OCI-LY3 (cell line): ENCODE data around the gene VWA7.

Experiments
- H2AFZ ChIP-seq: fragments of 200-600, 300-600 bp; shearing (Covaris generic); 2 replicates; pipeline ENCODE4 v1.6.0; 2014; ENCODE audit warnings: antibody characterized with exemption, low read depth, low read length
- H3K27ac ChIP-seq: fragments of 200-600, 300-600 bp; sonication (generic); 2 replicates; pipeline ENCODE4 v1.5.1; 2014; ENCODE audit warnings: mild to moderate bottlenecking, low read length, moderate library complexity, mixed read lengths
- H3K27me3 ChIP-seq: fragments of 200-600, 300-600 bp; sonication (generic); 2 replicates; pipeline ENCODE4 v1.6.1; 2014; ENCODE audit warnings: low read depth, low read length, mixed read lengths
- H3K36me3 ChIP-seq: fragments of 200-600, 300-600 bp; sonication (generic); replicated peaks from 2 replicates; pipeline ENCODE3; 2014; ENCODE audit warnings: low read depth, low read length, mixed read lengths
- H3K4me1 ChIP-seq: fragments of 300-600, 200-600 bp; sonication (generic); 2 replicates; pipeline ENCODE4 v1.6.1; 2014; ENCODE audit warnings: low read length, mixed read lengths
- H3K4me2 ChIP-seq: fragments of 200-600, 300-600 bp; sonication (generic); 2 replicates; pipeline ENCODE4 v1.6.1; 2014; ENCODE audit warnings: low read length, mixed read lengths
- H3K4me3 ChIP-seq: fragments of 300-600, 200-600 bp; sonication (generic); 2 replicates; pipeline ENCODE4 v1.5.1; 2014; ENCODE audit warnings: antibody characterized with exemption, mild to moderate bottlenecking, low read length, moderate library complexity
- H3K79me2 ChIP-seq: fragments of 300-600, 200-600 bp; shearing (Covaris generic); 2 replicates; pipeline ENCODE4 v1.6.1; 2014; ENCODE audit warnings: mild to moderate bottlenecking, low read length, mixed read lengths
- H3K9ac ChIP-seq: fragments of 300-600, 200-600 bp; shearing (Covaris generic); 2 replicates; pipeline ENCODE4 v1.6.0; 2014; ENCODE audit warnings: mild to moderate bottlenecking, low read length, moderate library complexity
- H3K9me3 ChIP-seq: fragments of 200-600, 300-600 bp; shearing (Covaris generic); 2 replicates; pipeline ENCODE4 v1.6.1; 2014; ENCODE audit warnings: low read length, mixed read lengths; ENCODE audit not compliant: insufficient read depth
- H4K20me1 ChIP-seq: fragments of 200-600, 300-600 bp; sonication (generic); 2 replicates; pipeline ENCODE4 v1.6.1; 2016; ENCODE audit warnings: low read length, mixed read lengths; ENCODE audit not compliant: insufficient read depth
- EZH2phosphoT487 ChIP-seq: fragments of 200-600 bp; shearing (Covaris generic); IDR thresholded peaks from 2 replicates; pipeline ENCODE4 v1.6.1; 2018; ENCODE audit warnings: antibody characterized with exemption, mixed run types, low read depth
- TF ChIP-seq, protein P1 (sequence below): fragments of 200-600, 300-600 bp; sonication (generic); IDR thresholded peaks from 2 replicates; pipeline ENCODE4 v1.5.1; 2014; ENCODE audit warnings: antibody characterized with exemption, low read length, low read depth

VWA7 gene

DNA sequence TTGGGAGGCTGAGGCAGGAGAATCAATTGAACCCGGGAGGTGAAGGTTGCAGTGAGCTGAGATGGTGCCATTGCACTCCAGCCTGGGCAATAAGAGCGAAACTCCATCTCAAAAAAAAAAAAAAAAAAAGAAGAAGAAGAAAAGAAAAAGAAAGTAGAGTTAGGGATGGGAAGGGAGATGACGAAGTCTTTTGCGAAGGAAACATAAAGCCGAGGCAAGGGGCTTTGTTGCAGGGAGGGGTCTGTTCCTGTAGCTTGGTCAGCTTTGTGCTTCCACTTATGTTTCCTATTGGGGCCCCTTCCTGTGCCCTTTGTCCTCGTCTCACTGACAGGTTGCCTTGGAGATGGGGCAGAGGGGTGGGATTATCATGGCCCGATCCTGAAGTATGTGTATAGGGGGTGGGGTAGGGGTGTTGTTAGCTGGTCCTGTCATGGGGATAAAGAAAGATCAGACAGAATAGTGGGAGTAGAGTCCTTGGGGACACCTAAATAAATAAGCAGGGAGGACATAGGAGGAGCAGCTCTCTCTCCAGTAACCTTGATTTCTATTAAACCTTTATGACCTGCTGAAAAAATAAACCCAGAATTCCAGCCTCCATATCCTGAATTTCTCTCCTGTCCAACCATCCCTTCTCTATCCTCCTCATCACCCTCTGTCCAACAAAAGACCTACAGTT lies 39.7 kb downstream of the VWA7 start:
- Histone ChIP-seq H3K4me1 (peaks cover 37% of the 10 kb centered on the region), H3K9ac (peak overlapping the region; percentile 90), H3K27ac (peak overlapping the region; percentile 98), H2AFZ (no peak overlapping the region), H3K79me2 (peaks cover 52% of the 10 kb centered on the region), H3K36me3 (peaks cover 24% of the 10 kb centered on the region), H3K27me3 (no peaks in the 10 kb centered on the region), H4K20me1 (peaks cover 8% of the 10 kb centered on the region), H3K9me3 (no peaks in the 10 kb centered on the region), H3K4me3 (peak overlapping the region; percentile 78), H3K4me2 (peak overlapping the region; percentile 98)
- TF ChIP-seq, protein P1, sequence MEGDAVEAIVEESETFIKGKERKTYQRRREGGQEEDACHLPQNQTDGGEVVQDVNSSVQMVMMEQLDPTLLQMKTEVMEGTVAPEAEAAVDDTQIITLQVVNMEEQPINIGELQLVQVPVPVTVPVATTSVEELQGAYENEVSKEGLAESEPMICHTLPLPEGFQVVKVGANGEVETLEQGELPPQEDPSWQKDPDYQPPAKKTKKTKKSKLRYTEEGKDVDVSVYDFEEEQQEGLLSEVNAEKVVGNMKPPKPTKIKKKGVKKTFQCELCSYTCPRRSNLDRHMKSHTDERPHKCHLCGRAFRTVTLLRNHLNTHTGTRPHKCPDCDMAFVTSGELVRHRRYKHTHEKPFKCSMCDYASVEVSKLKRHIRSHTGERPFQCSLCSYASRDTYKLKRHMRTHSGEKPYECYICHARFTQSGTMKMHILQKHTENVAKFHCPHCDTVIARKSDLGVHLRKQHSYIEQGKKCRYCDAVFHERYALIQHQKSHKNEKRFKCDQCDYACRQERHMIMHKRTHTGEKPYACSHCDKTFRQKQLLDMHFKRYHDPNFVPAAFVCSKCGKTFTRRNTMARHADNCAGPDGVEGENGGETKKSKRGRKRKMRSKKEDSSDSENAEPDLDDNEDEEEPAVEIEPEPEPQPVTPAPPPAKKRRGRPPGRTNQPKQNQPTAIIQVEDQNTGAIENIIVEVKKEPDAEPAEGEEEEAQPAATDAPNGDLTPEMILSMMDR: no peak
- TF ChIP-seq EZH2phosphoT487: no peak

DNA sequence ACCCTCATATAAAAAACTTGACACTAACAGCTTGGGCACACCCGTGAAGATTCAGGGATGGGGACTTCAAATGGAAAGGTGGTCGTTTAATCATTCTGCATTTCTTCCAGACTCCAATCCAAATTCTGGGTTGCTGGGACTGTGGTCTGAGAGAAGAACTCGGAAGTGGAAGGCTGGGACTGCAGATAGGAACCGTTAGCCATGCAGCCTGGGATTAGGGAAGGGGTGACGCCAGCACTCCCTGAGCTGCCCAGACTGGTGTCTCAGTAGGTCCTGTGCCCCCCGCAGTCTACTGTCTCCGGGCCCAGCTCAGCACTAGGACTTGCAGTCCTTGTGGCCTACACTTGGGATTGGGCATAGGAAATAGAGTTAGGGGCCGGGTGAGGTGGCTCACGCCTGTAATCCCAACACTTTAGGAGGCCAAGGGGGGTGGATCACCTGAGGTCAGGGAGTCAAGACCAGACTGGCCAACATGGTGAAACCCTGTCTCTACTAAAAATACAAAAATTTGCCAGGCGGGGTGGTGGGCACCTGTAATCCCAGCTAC lies 40.3 kb downstream of the VWA7 start:
- H2AFZ ChIP-seq: no peak overlapping the region

DNA sequence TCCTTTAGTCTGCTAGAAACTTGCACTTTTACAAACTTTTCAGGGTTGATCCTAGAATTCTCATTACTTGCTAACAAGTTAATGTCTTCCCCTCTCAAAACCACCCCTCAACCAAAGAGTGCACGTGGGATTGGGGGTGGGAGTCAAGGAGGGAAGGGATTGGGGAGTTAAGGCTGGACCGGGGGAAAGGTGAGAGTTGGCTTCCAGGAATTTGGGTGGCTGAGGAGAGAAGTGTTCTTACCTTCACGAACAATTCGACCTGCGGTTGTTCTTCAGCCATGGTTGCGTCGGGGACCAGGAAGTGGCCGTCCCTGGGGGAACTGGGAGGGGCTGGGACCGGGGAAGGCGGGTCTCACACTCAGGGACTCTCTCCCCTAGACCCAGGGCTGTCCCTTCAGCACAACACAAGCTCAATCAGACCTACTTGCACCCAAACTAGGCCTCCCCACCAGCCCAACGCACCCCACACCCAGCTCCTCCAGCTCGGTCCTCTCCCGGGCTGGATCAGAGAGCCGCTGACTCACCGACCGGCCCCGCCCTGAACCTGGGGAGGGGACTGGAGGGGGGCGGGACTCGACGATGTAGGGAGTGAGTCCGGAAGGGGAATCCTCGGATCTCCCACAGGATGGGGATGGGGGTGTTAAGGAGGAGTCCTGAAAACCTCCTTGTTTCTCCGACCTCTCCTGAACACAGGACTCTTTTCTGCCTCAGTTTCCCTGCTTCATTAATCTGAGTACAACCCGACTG lies 40.9 kb downstream of the VWA7 start, which contains the start of gene CLIC1:
Gene CLIC1, minus strand, starts transcription at position 510 of the 747 bp plus-strand sequence. Its CDS starts 230 bp downstream, at position 280.
- peaks cover 23% of the 10 kb centered on the region for H3K36me3 ChIP-seq
- peak within 1 kb of the TSS; percentile 98 for H3K4me2 ChIP-seq
- H4K20me1 ChIP-seq: peaks cover 8% of the 10 kb centered on the region
- H3K9ac ChIP-seq: peak within 1 kb of the TSS; percentile 99
- H3K9me3 ChIP-seq: no peaks in the 10 kb centered on the region
- peak within 1 kb of the TSS; percentile 98 for H3K27ac ChIP-seq
- TF ChIP-seq EZH2phosphoT487: no peak
- TF ChIP-seq, protein P1: no peak
- 0 out of 2 replicates have a peak within 1 kb of the TSS, but pooled peaks have one; percentile 66 for H2AFZ ChIP-seq
- H3K4me1 ChIP-seq: peaks cover 37% of the 10 kb centered on the region
- peaks cover 50% of the 10 kb centered on the region for H3K79me2 ChIP-seq
- peak within 1 kb of the TSS; percentile 95 for H3K4me3 ChIP-seq
- H3K27me3 ChIP-seq: no peaks in the 10 kb centered on the region

More for the DNA sequence above, 40.3 kb downstream of the VWA7 start:
- Histone ChIP-seq H4K20me1 (peaks cover 8% of the 10 kb centered on the region), H3K4me3 (peak overlapping the region; percentile 95), H3K4me1 (peaks cover 37% of the 10 kb centered on the region), H3K36me3 (peaks cover 23% of the 10 kb centered on the region), H3K27me3 (no peaks in the 10 kb centered on the region), H3K9ac (peak overlapping the region; percentile 99), H3K4me2 (peak overlapping the region; percentile 98), H3K9me3 (no peaks in the 10 kb centered on the region), H3K79me2 (peaks cover 52% of the 10 kb centered on the region), H3K27ac (peak overlapping the region; percentile 98)
- no peak for TF ChIP-seq EZH2phosphoT487
- TF ChIP-seq, protein P1: no peak
